Measurements from ENCODE around the gene FLOT1. TPM values are rescaled to one million over a fixed set of nuclear protein-coding genes. Genes with fewer than 3 reads are reported as not detected.

The FLOT1 gene
- total and polyA plus RNA-seq, 2 donors (not counting 1 experiment from before 2014, with no cell fraction given), result 71.2 to 79.4 TPM

- ATAC-seq (ENCODE audit: low read depth), result no peak
- POLR2A ChIA-PET, result no interaction called here
Measured at GRCh38 chr6:30769088-30769852, 26.8 kb upstream of the FLOT1 start.

More at GRCh38 chr6:30769088-30769852, 26.8 kb upstream of the FLOT1 start:
- Mint-ChIP-seq H3K27ac (no peak overlapping the region), H3K9me3 (ENCODE audit: insufficient read depth) (peaks cover 4% of the 10 kb centered on the region), H3K27me3 (peaks cover 22% of the 10 kb centered on the region), H3K4me1 (peaks cover 15% of the 10 kb centered on the region), H3K4me3 (no peak overlapping the region)
- TF ChIP-seq CTCF (IDR thresholded peaks at IDR 0.05) (no peak), EZH2 (IDR thresholded peaks at IDR 0.05; ENCODE audit: borderline replicate concordance, insufficient read depth, low read depth, low read length, poor library complexity, severe bottlenecking) (no peak)
- no peak overlapping the region for H3K4me3 ChIP-seq (ENCODE audit: control extremely low read depth in 1 of 5, extremely low read depth in 1 of 5, insufficient read depth in 1 of 5, low read depth in 2 of 5, low read length in 4 of 5)
- intact Hi-C loops (cut with micrococcal nuclease), result no loop called here
- H2AFZ ChIP-seq (ENCODE audit: insufficient read depth, low read depth, low read length, poor library complexity, severe bottlenecking), result peak overlapping the region; percentile 13
- no peaks in the 10 kb centered on the region for H3K36me3 ChIP-seq (replicated peaks in 1 of 2; ENCODE audit: control extremely low read depth in 1 of 2, control insufficient read depth in 1 of 2, extremely low read depth in 1 of 2, insufficient read depth in 2 of 2, low read length in 1 of 2)
- H3K27ac ChIP-seq (ENCODE audit: low read length in 2 of 2), result no peak overlapping the region
- peaks cover 0 to 2% (median 0%) of the 10 kb centered on the region in 4 experiments for H3K27me3 ChIP-seq (replicated peaks in 1 of 4; ENCODE audit: control extremely low read depth in 1 of 4, control insufficient read depth in 3 of 4, insufficient read depth in 4 of 4, low read length in 3 of 4)
- no peaks in the 10 kb centered on the region for H3K9me3 ChIP-seq (ENCODE audit: control extremely low read depth in 1 of 3, control insufficient read depth in 2 of 3, insufficient read depth in 1 of 3, low read length in 2 of 3)
- no peak overlapping the region for H3K9ac ChIP-seq (ENCODE audit: low read length)
- WGBS (ENCODE audit: insufficient coverage), result 16% methylated on average over 9 of the region's 16 CpGs
- H3K4me1 ChIP-seq (ENCODE audit: control insufficient read depth in 2 of 2, insufficient read depth in 2 of 2, low read length in 2 of 2), result peaks cover 4 to 9% of the 10 kb centered on the region in 2 donors
- H3K79me2 ChIP-seq (ENCODE audit: control insufficient read depth, insufficient read depth, low read length), result no peaks in the 10 kb centered on the region
- no peak for DNase-seq
- H4K20me1 ChIP-seq (ENCODE audit: control insufficient read depth, insufficient read depth, low read length, poor library complexity, severe bottlenecking), result no peaks in the 10 kb centered on the region
- peak overlapping the region; percentile 22 for H3K4me2 ChIP-seq (replicated peaks; ENCODE audit: low read depth, low read length, poor library complexity, severe bottlenecking)
- CTCF ChIA-PET, result no interaction called here

All from B cell (primary cell).